ENCODE results near the gene LRRC42.

The LRRC42 gene

DNA sequence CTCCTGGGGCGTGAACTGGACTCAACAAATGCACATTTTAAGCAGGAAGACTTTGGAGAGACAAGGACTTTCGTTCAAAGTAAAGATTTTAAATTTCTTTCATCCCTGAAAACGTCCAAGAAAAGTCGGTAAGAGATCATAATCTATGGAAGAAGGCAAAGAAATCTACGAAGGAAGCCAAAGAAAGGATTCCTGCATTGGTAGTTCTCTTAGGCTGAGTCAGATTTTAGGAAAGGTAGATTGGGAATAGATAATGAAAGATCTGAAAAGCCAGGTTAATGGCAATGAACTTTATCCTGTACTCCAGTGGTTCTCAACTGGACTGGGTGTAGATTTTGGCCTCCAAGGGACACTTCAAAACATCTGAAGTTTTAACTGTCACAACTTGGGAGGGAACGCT is 3.1 kb upstream of the LRRC42 start:
- Histone ChIP-seq H3K9ac (ENCODE audit: low read depth, low read length) (no peak overlapping the region), H3K27me3 (ENCODE audit: insufficient read depth, low read length) (no peaks in the 10 kb centered on the region), H3K27ac (ENCODE audit: low read depth, low read length) (no peak overlapping the region), H3K4me1 (ENCODE audit: insufficient read depth, low read length) (peaks cover 20% of the 10 kb centered on the region; the same call in 1 of the 2 replicates), H3K4me3 (ENCODE audit: low read length) (no peak overlapping the region), H3K9me3 (ENCODE audit: insufficient read depth, low read depth, low read length) (no peaks in the 10 kb centered on the region), H3K36me3 (ENCODE audit: insufficient read depth, low read length) (peaks cover 6% of the 10 kb centered on the region)
- 97% methylated on average over 6 of the region's 6 CpGs for WGBS

DNA sequence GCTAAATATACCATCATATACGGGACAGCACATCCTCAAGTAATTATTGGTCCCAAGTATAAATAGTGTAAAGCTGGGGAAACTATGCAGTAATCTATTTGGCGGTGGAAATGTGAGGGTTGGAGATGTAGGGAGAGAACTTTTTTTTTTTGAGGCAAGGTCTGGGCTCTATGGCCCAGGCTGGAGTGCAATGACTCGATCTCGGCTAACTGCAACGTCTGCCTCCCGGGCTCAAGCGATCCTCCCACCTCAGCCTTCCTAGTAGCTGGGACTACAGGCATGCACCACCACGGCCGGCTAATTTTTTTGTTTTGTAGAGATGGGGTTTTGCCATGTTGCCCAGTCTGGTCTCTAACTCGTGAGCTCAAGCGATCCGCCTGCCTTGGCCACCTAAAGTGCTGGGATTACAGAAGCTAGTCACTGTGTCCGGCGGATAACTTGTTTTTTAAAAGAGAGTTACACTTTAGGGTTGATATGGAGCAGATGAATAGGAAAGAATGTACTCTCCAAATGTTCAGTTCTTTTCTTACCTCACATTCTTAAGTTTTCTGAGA is 2.6 kb upstream of the LRRC42 start:
- peaks cover 5% of the 10 kb centered on the region; the same call in 1 of the 2 replicates for H3K36me3 ChIP-seq (ENCODE audit: insufficient read depth, low read length)
- H3K4me1 ChIP-seq (ENCODE audit: insufficient read depth, low read length): peaks cover 20% of the 10 kb centered on the region; the same call in 1 of the 2 replicates
- WGBS: 90% methylated on average over 14 of the region's 14 CpGs
- H3K27ac ChIP-seq (ENCODE audit: low read depth, low read length): no peak overlapping the region
- H3K9me3 ChIP-seq (ENCODE audit: insufficient read depth, low read depth, low read length): no peaks in the 10 kb centered on the region
- H3K9ac ChIP-seq (ENCODE audit: low read depth, low read length): no peak overlapping the region
- H3K4me3 ChIP-seq (ENCODE audit: low read length): no peak overlapping the region
- no peaks in the 10 kb centered on the region for H3K27me3 ChIP-seq (ENCODE audit: insufficient read depth, low read length)

DNA sequence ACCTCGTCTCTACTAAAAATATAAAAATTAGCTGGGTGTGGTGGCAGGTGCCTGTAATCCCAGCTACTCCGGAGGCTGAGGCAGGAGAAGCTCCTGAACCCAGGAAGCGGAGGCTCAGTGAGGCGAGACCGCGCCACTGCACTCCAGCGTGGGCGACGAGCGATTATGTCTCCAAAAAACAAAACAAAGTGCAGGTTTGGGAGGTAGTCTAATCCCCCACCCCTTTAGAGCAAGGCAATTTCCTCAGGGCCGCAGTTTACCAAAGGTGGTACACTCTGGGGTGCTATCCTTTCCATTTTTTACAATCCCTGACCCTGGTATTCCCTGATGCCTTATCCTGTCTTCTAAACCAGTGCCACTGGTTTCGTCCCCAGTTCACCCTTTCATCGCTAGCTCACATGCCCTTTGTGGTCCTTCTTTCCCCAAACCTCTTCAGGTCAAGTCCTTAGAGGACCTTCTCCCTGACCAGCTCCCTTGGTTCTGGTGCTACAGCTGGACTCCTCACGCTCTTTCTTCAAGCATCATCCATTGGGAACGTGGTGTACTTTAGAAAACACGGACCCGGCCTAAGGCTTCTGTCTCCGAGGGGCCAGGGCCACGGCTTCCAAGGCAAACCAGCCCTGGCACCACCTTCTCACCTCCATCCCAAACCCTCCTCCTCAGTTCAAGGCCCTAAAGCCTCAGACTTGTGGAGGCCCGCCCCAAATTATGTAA is 1.5 kb upstream of the LRRC42 start:
- no peak overlapping the region for H3K27ac ChIP-seq (ENCODE audit: low read depth, low read length)
- H3K4me1 ChIP-seq (ENCODE audit: insufficient read depth, low read length): peaks cover 20% of the 10 kb centered on the region
- peak overlapping the region; percentile 71 for H3K9ac ChIP-seq (ENCODE audit: low read depth, low read length)
- WGBS: 81% methylated on average over 20 of the region's 20 CpGs
- no peaks in the 10 kb centered on the region for H3K27me3 ChIP-seq (ENCODE audit: insufficient read depth, low read length)
- peaks cover 5% of the 10 kb centered on the region; the same call in 1 of the 2 replicates for H3K36me3 ChIP-seq (ENCODE audit: insufficient read depth, low read length)
- H3K9me3 ChIP-seq (ENCODE audit: insufficient read depth, low read depth, low read length): no peaks in the 10 kb centered on the region
- peak overlapping the region; percentile 90 for H3K4me3 ChIP-seq (ENCODE audit: low read length)

DNA sequence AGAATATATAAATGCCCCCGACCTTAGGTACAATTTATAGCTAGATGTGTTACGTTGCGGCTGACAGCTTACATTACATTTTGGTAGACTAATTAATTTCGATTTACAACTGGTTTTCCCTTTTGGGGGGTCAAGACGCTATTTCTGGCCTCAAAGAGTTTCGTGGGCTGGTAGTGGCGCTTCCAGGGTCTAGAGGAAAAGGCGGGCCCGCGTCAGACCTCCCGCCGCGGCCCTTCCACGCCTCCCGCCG is 1.0 kb upstream of the LRRC42 start:
- Histone ChIP-seq H3K27me3 (ENCODE audit: insufficient read depth, low read length) (no peaks in the 10 kb centered on the region), H3K9me3 (ENCODE audit: insufficient read depth, low read depth, low read length) (no peaks in the 10 kb centered on the region), H3K27ac (ENCODE audit: low read depth, low read length) (peak overlapping the region; percentile 58; the same call in 1 of the 2 replicates), H3K9ac (ENCODE audit: low read depth, low read length) (peak overlapping the region; percentile 71), H3K4me3 (ENCODE audit: low read length) (peak overlapping the region; percentile 90), H3K4me1 (ENCODE audit: insufficient read depth, low read length) (peaks cover 24% of the 10 kb centered on the region), H3K36me3 (ENCODE audit: insufficient read depth, low read length) (peaks cover 5% of the 10 kb centered on the region; the same call in 1 of the 2 replicates)
- 2% methylated on average over 16 of the region's 16 CpGs for WGBS

DNA sequence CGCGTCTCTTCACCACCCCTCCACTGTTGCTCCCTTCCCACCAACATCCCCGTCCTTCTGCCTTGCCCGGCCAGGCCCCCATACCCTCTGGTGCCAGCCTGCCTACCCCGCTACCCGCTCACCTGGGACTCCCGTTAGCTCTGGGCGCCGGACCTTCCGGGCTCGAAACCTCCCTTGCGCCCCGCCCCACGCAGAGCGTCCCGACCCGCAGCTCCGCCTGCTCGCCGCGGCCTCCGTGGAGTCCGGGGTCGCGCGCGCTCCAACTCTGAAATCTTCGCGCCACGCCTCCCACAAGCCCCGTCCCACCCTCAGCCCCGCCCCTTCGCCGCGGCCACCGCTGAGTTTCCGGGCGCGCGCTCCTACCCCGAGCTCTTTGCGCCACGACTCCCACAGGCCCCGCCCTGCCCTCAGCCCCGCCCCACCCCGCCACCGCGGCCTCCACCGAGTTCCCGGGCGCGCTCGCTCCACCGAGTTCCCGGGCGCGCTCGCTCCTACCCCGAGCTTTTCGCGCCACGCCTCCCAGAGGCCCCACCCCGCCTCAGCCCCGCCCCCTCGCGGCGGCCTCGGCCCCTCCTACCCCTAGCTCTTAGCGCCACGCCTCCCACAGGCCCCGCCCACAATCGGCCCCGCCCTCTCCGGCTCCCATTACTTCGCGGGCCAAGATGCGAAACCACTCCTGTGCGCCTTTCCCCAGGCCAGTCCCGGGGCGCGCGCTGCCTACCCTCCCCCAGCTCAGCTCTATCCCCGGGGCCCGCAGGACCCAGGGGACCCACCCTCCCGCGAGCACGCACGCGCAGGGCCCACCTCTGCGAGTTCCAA is 508 bp upstream of the LRRC42 start, which contains the start of gene IFT25:
Gene IFT25 (minus strand): TSS at position 267 of the 819 bp plus-strand sequence. CDS start 5,617 bp downstream, outside the sequence.
- H3K27ac ChIP-seq (ENCODE audit: low read depth, low read length): peak within 1 kb of the TSS; percentile 83; the same call in 1 of the 2 replicates

DNA sequence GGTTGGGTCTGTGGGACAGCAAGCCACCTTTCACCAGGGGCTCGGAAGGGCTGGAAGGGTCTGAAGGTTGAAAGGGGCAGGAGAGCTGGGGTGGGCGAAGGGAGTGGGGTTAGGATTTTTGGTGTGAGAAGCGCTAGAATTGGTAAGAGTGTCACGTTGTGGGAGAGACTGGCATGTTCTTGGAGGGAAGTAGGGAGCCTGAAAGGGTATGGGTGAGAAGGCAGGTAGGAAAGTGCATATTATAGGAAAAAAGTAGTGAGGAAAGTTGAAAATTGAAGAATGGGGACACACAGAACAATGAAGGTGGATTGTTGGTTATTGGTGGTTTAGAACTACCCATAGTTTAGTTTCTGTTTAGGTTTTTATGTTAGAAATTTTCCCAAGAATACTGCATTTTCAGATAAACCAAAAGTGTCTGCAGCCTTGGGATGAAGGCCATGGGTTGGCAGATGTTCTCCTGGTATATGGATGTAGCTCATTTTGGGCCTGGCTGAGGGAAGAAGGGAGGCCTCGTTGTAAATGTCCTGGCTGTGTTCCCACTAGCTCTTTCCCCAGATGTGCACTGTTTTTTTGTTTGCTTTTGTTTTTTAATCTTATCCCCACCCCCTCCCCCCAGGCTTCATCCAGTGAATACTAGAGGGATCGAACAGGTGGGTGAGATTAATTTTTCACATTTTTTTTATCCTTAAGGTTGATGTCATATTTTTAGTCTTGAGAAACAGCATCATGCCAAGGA is 1.2 kb downstream of the LRRC42 start:
- no peaks in the 10 kb centered on the region for H3K9me3 ChIP-seq (ENCODE audit: insufficient read depth, low read depth, low read length)
- H3K4me3 ChIP-seq (ENCODE audit: low read length): peak overlapping the region; percentile 79
- H3K9ac ChIP-seq (ENCODE audit: low read depth, low read length): peak overlapping the region; percentile 61
- 41% methylated on average over 5 of the region's 6 CpGs for WGBS
- peaks cover 28% of the 10 kb centered on the region for H3K4me1 ChIP-seq (ENCODE audit: insufficient read depth, low read length)
- H3K36me3 ChIP-seq (ENCODE audit: insufficient read depth, low read length): peaks cover 12% of the 10 kb centered on the region
- H3K27ac ChIP-seq (ENCODE audit: low read depth, low read length): no peak overlapping the region
- H3K27me3 ChIP-seq (ENCODE audit: insufficient read depth, low read length): no peaks in the 10 kb centered on the region

More for the DNA sequence above, 508 bp upstream of the LRRC42 start, which contains the start of gene IFT25:
- no peaks in the 10 kb centered on the region for H3K27me3 ChIP-seq (ENCODE audit: insufficient read depth, low read length)
- H3K36me3 ChIP-seq (ENCODE audit: insufficient read depth, low read length): peaks cover 5% of the 10 kb centered on the region; the same call in 1 of the 2 replicates
- H3K4me1 ChIP-seq (ENCODE audit: insufficient read depth, low read length): peaks cover 27% of the 10 kb centered on the region
- WGBS: under 1% methylated on average over 89 of the region's 90 CpGs
- H3K4me3 ChIP-seq (ENCODE audit: low read length): peak within 1 kb of the TSS; percentile 90
- no peaks in the 10 kb centered on the region for H3K9me3 ChIP-seq (ENCODE audit: insufficient read depth, low read depth, low read length)
- peak within 1 kb of the TSS; percentile 83 for H3K9ac ChIP-seq (ENCODE audit: low read depth, low read length)

DNA sequence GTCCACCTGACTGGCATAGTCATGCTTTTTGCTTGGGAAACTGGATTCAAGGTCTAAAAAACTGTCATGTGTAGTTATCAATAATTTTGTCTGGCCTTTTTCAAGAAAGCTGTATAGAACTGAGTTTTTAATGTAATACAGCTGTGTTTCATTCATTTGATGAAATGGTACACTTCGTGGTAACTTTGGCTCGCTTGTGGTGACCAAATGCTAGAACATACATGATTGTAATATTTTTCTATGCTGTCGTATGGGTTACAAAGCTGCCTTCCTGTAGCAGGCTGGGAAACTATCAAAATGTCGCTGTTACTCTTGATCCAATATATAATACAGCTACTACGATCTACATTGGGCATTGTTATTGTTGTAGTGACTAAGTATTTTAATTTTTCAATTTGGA is 2.1 kb downstream of the LRRC42 start:
- 97% methylated on average over 5 of the region's 5 CpGs for WGBS
- Histone ChIP-seq H3K9me3 (ENCODE audit: insufficient read depth, low read depth, low read length) (no peaks in the 10 kb centered on the region), H3K9ac (ENCODE audit: low read depth, low read length) (no peak overlapping the region), H3K36me3 (ENCODE audit: insufficient read depth, low read length) (peaks cover 22% of the 10 kb centered on the region), H3K4me1 (ENCODE audit: insufficient read depth, low read length) (peaks cover 23% of the 10 kb centered on the region), H3K4me3 (ENCODE audit: low read length) (no peak overlapping the region), H3K27me3 (ENCODE audit: insufficient read depth, low read length) (no peaks in the 10 kb centered on the region), H3K27ac (ENCODE audit: low read depth, low read length) (no peak overlapping the region)

DNA sequence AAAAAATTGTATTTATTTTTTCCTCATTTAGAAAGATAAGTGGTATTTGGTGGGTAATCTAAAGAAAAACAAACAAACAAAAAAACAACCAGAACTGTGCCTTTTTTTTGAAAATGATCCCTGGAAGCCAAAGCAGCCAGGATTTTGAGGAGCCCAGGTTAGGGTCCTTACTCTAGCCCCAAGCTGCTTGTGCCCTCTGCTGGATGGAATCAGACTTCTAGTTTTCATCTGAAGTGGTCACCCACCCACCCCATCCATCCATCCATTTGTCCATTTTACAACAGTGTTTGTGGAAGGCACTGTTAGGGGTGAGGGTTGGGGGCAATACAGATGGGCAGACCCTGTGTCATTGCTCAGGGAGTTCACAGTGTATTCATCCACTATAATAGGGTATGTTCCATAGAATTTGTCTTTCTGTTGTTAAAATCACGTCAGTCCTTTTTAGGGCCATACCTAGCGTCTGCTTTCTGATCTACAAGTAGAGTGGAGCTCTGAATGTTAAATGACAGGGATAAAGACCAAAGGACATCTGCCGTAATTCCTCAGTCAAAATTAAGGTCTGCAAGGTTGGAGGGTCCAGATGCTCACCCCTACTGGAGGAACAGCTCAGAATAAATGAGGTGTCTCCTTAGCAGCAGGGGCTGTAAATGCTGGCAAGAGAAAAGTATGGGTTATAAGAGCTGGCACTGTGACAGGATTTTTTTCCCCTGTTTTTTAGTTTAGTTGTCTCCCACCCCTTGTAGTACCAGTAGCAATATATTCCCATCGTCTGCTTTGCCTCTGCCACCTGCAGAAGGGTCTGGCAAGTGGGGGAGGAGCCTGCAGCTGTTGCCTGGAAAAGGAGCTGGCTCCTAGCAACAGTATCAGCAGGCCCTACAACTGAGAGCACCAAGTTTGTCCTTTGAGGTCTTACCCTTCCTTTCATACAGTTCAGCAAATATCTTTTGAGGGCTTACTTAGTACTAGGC is 3.2 kb downstream of the LRRC42 start:
- WGBS: 90% methylated on average over 4 of the region's 4 CpGs

DNA sequence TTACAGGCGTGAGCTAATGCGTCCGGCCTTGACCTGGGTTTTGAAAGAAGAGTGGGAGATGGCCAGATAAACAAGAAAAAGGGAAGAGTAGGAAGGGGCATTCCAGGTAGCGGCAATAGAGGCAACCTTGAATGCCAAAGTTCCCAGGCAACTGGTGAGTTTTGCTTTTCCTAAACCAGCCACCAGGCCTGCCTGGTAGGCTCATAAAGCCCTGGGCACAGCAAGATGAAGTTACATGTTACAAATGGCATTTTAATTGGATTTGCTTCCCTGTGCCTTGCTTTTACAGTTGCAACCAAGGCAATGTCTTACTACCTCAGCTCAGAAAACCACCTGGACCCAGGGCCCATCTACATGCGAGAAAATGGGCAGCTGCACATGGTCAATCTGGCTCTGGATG is 5.5 kb downstream of the LRRC42 start:
- no peaks in the 10 kb centered on the region for H3K9me3 ChIP-seq (ENCODE audit: insufficient read depth, low read depth, low read length)
- peaks cover 23% of the 10 kb centered on the region for H3K4me1 ChIP-seq (ENCODE audit: insufficient read depth, low read length)
- no peaks in the 10 kb centered on the region for H3K27me3 ChIP-seq (ENCODE audit: insufficient read depth, low read length)
- no peak overlapping the region for H3K9ac ChIP-seq (ENCODE audit: low read depth, low read length)
- 92% methylated on average over 5 of the region's 5 CpGs for WGBS
- H3K27ac ChIP-seq (ENCODE audit: low read depth, low read length): no peak overlapping the region
- H3K36me3 ChIP-seq (ENCODE audit: insufficient read depth, low read length): peaks cover 45% of the 10 kb centered on the region
- no peak overlapping the region for H3K4me3 ChIP-seq (ENCODE audit: low read length)

More for the DNA sequence above, 3.2 kb downstream of the LRRC42 start:
- Histone ChIP-seq H3K4me1 (ENCODE audit: insufficient read depth, low read length) (peaks cover 23% of the 10 kb centered on the region), H3K27me3 (ENCODE audit: insufficient read depth, low read length) (no peaks in the 10 kb centered on the region), H3K9ac (ENCODE audit: low read depth, low read length) (no peak overlapping the region), H3K27ac (ENCODE audit: low read depth, low read length) (no peak overlapping the region), H3K4me3 (ENCODE audit: low read length) (no peak overlapping the region), H3K9me3 (ENCODE audit: insufficient read depth, low read depth, low read length) (no peaks in the 10 kb centered on the region), H3K36me3 (ENCODE audit: insufficient read depth, low read length) (peaks cover 28% of the 10 kb centered on the region)

DNA sequence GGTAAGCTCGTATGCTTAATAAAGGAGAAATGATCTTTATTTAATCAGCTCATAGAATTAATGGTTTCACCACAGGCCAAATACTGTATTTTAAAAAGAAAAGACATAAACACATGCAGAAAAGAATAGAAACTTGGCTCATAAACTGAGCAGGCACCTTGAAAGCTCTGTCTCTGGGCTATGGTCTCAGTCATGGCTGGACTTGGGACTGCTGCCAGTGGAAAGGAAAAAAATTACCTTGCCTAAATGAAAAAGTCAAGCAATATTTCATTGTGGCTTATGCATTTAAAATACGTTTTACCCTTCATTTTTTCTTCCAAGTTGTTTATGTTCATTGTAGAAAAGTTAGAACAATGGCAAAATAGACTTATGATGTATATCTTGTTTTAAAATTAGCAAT is 8.0 kb downstream of the LRRC42 start:
- H3K36me3 ChIP-seq (ENCODE audit: insufficient read depth, low read length): peaks cover 60% of the 10 kb centered on the region
- H3K4me3 ChIP-seq (ENCODE audit: low read length): no peak overlapping the region
- H3K27ac ChIP-seq (ENCODE audit: low read depth, low read length): no peak overlapping the region
- H3K9ac ChIP-seq (ENCODE audit: low read depth, low read length): no peak overlapping the region
- H3K9me3 ChIP-seq (ENCODE audit: insufficient read depth, low read depth, low read length): no peaks in the 10 kb centered on the region
- no CpG with 5 or more reads among the region's 2 CpGs for WGBS
- H3K4me1 ChIP-seq (ENCODE audit: insufficient read depth, low read length): peaks cover 33% of the 10 kb centered on the region
- no peaks in the 10 kb centered on the region for H3K27me3 ChIP-seq (ENCODE audit: insufficient read depth, low read length)
